ENCODE data around the gene TSPAN31. TPM values are rescaled to one million over a fixed set of nuclear protein-coding genes. Genes with fewer than 3 reads are reported as not detected.
A peak's percentile ranks its signal among the peaks of the same experiment; 100 is the strongest.

Gene TSPAN31
- total and polyA plus RNA-seq, 8 donors, result 10.1 to 46.8 (median 19.4) TPM

- Histone ChIP-seq H3K27ac (no peak overlapping the region), H3K9me3 (no peaks in the 10 kb centered on the region), H3K4me1 (peaks cover 28 to 35% (median 32%) of the 10 kb centered on the region in 4 donors), H3K36me3 (peaks cover 7 to 19% (median 18%) of the 10 kb centered on the region in 4 donors), H3K27me3 (peaks cover 10 to 70% (median 36%) of the 10 kb centered on the region in 3 donors), H3K4me3 (no peak overlapping the region)
- 89 to 96% (median 92%) methylated on average over 2 of the region's 2 CpGs for WGBS, 5 donors
- no peak for DNase-seq
- TF ChIP-seq, protein P1, sequence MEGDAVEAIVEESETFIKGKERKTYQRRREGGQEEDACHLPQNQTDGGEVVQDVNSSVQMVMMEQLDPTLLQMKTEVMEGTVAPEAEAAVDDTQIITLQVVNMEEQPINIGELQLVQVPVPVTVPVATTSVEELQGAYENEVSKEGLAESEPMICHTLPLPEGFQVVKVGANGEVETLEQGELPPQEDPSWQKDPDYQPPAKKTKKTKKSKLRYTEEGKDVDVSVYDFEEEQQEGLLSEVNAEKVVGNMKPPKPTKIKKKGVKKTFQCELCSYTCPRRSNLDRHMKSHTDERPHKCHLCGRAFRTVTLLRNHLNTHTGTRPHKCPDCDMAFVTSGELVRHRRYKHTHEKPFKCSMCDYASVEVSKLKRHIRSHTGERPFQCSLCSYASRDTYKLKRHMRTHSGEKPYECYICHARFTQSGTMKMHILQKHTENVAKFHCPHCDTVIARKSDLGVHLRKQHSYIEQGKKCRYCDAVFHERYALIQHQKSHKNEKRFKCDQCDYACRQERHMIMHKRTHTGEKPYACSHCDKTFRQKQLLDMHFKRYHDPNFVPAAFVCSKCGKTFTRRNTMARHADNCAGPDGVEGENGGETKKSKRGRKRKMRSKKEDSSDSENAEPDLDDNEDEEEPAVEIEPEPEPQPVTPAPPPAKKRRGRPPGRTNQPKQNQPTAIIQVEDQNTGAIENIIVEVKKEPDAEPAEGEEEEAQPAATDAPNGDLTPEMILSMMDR (IDR thresholded peaks at IDR 0.05), result no peak
- TF ChIP-seq POLR2AphosphoS5 (IDR thresholded peaks at IDR 0.05) (no peak), POLR2A (IDR thresholded peaks at IDR 0.05) (no peak), EP300 (IDR thresholded peaks at IDR 0.05) (no peak)
- intact Hi-C loops (cut with DNase I; ENCODE audit: low total_unique reads), result no loop called here
These were observed 17.6 kb downstream of the TSPAN31 start for GRCh38 chr12:57762463-57762862.

- Histone ChIP-seq H3K4me1 (peaks cover 28 to 35% (median 32%) of the 10 kb centered on the region in 4 donors), H3K9me3 (no peaks in the 10 kb centered on the region), H3K36me3 (peaks cover 3 to 14% (median 11%) of the 10 kb centered on the region in 4 donors), H3K27me3 (peaks cover 10 to 72% (median 39%) of the 10 kb centered on the region in 3 donors), H3K4me3 (peak overlapping the region in 2 of 4 donors; percentile 42 to 65), H3K27ac (no peak overlapping the region)
- intact Hi-C loops (cut with DNase I; ENCODE audit: low total_unique reads), result no loop called here
- 77 to 89% (median 85%) methylated on average over 4 to 6 of the region's 6 CpGs for WGBS, 5 donors
- TF ChIP-seq POLR2AphosphoS5 (IDR thresholded peaks at IDR 0.05) (no peak), EP300 (IDR thresholded peaks at IDR 0.05) (no peak), POLR2A (IDR thresholded peaks at IDR 0.05) (no peak)
- TF ChIP-seq, protein P1 (IDR thresholded peaks at IDR 0.05), result no peak
- DNase-seq, result no peak
These were observed 19.2 kb downstream of the TSPAN31 start for GRCh38 chr12:57763881-57764661.

GRCh38 chr12:57764662-57765002, 19.8 kb downstream of the TSPAN31 start:
- intact Hi-C loops (cut with DNase I; ENCODE audit: low total_unique reads), result no loop called here
- peaks cover 28 to 35% (median 32%) of the 10 kb centered on the region in 4 donors for H3K4me1 ChIP-seq
- WGBS, 5 donors, result 11 to 19% (median 16%) methylated on average over 12 to 17 of the region's 17 CpGs
- H3K9me3 ChIP-seq, result no peaks in the 10 kb centered on the region
- no peak for TF ChIP-seq EP300 (IDR thresholded peaks at IDR 0.05)
- TF ChIP-seq, protein P1 (IDR thresholded peaks at IDR 0.05), result no peak
- no peak for TF ChIP-seq POLR2A (IDR thresholded peaks at IDR 0.05)
- TF ChIP-seq POLR2AphosphoS5 (IDR thresholded peaks at IDR 0.05), result no peak
- DNase-seq, result peak in 1 of 2 donors; percentile 55
- peaks cover 0 to 17% (median 15%) of the 10 kb centered on the region in 4 donors for H3K36me3 ChIP-seq
- H3K27me3 ChIP-seq, result peaks cover 10 to 72% (median 39%) of the 10 kb centered on the region in 3 donors
- H3K27ac ChIP-seq, result no peak overlapping the region
- H3K4me3 ChIP-seq, result peak overlapping the region; percentile 42 to 65 (median 45)

- TF ChIP-seq, protein P1 (IDR thresholded peaks at IDR 0.05), result peak in 2 of 7 experiments; percentile 16 to 19
- TF ChIP-seq POLR2AphosphoS5 (IDR thresholded peaks at IDR 0.05), result no peak
- 0 to 6% (median 1%) methylated on average over 3 to 60 of the region's 60 CpGs for WGBS, 5 donors
- Histone ChIP-seq H3K4me1 (peaks cover 28 to 35% (median 32%) of the 10 kb centered on the region in 4 donors), H3K4me3 (peak overlapping the region; percentile 42 to 65 (median 45)), H3K27me3 (peaks cover 10 to 72% (median 39%) of the 10 kb centered on the region in 3 donors), H3K9me3 (no peaks in the 10 kb centered on the region), H3K36me3 (peaks cover 0 to 22% (median 20%) of the 10 kb centered on the region in 4 donors), H3K27ac (no peak overlapping the region)
- intact Hi-C loops (cut with DNase I; ENCODE audit: low total_unique reads), result no loop called here
- peak; percentile 45 to 70 for DNase-seq
These were observed 20.3 kb downstream of the TSPAN31 start for GRCh38 chr12:57765003-57765697.

All from stomach (tissue), 9 donors.